HUES6 (cell line): Measurements from ENCODE around the gene CCDC43.
A peak's percentile ranks its signal among the peaks of the same experiment; 100 is the strongest.
"Not testable (repeated sequence)": the region's sequence is repeated elsewhere in the genome, so short reads cannot be mapped to it uniquely, and the experiment has no call there.

ENCODE experiments used
- H3K27ac ChIP-seq: 2 replicates; pipeline ENCODE4 v1.7.0; 2013; ENCODE audit warnings: low read depth, mild to moderate bottlenecking, low read length, inconsistent platforms
- H3K27me3 ChIP-seq: 2 replicates; pipeline ENCODE4 v1.6.1; 2013; ENCODE audit warnings: low read length; ENCODE audit not compliant: control insufficient read depth, insufficient read depth
- H3K36me3 ChIP-seq: 2 replicates; pipeline ENCODE4 v1.6.1; 2013; ENCODE audit warnings: low read length; ENCODE audit not compliant: control insufficient read depth, insufficient read depth
- H3K4me1 ChIP-seq: 2 replicates; pipeline ENCODE4 v1.6.1; 2013; ENCODE audit warnings: low read length; ENCODE audit not compliant: control insufficient read depth, insufficient read depth
- H3K4me3 ChIP-seq: 2 replicates; pipeline ENCODE4 v1.5.1; 2013; ENCODE audit warnings: low read depth, low read length
- H3K9ac ChIP-seq: one replicate; pipeline ENCODE4 v1.6.1; 2013; ENCODE audit warnings: mild to moderate bottlenecking, low read length
- H3K9me3 ChIP-seq: 2 replicates; pipeline ENCODE4 v1.6.1; 2013; ENCODE audit warnings: low read depth, low read length; ENCODE audit not compliant: control insufficient read depth, insufficient read depth

Gene CCDC43

GRCh38 chr17:44689477-44690217, at the start of gene CCDC43:
TSS of gene CCDC43 (minus strand) at chr17:44689776. CDS start at chr17:44689753, 23 bp downstream.
- H3K9ac ChIP-seq: peak within 1 kb of the TSS; percentile 96
- 0 out of 2 replicates have a peak, but pooled peaks cover 3% of the 10 kb centered on the region for H3K36me3 ChIP-seq
- H3K27me3 ChIP-seq: no peaks in the 10 kb centered on the region
- peaks cover 6% of the 10 kb centered on the region for H3K4me1 ChIP-seq
- H3K4me3 ChIP-seq: peak within 1 kb of the TSS; percentile 97
- H3K27ac ChIP-seq: peak within 1 kb of the TSS; percentile 70
- H3K9me3 ChIP-seq: no peaks in the 10 kb centered on the region

- Histone ChIP-seq H3K9me3 (no peaks in the 10 kb centered on the region), H3K36me3 (peaks cover 76% of the 10 kb centered on the region), H3K27me3 (no peaks in the 10 kb centered on the region), H3K9ac (no peak overlapping the region), H3K4me1 (peaks cover 13% of the 10 kb centered on the region; the same call in 1 of the 2 replicates), H3K27ac (no peak overlapping the region), H3K4me3 (no peak overlapping the region)
These were observed 48.8 kb upstream of the CCDC43 start for GRCh38 chr17:44738214-44738906.

GRCh38 chr17:44736551-44737240, 47.1 kb upstream of the CCDC43 start:
- no peaks in the 10 kb centered on the region for H3K9me3 ChIP-seq
- H3K27ac ChIP-seq: no peak overlapping the region
- peaks cover 13% of the 10 kb centered on the region; the same call in 1 of the 2 replicates for H3K4me1 ChIP-seq
- no peak overlapping the region for H3K4me3 ChIP-seq
- no peak overlapping the region for H3K9ac ChIP-seq
- peaks cover 74% of the 10 kb centered on the region for H3K36me3 ChIP-seq
- H3K27me3 ChIP-seq: no peaks in the 10 kb centered on the region

- Histone ChIP-seq H3K9ac (no peak overlapping the region), H3K9me3 (no peaks in the 10 kb centered on the region), H3K4me3 (no peak overlapping the region), H3K4me1 (peaks cover 13% of the 10 kb centered on the region; the same call in 1 of the 2 replicates), H3K36me3 (peaks cover 79% of the 10 kb centered on the region), H3K27me3 (no peaks in the 10 kb centered on the region), H3K27ac (no peak overlapping the region)
These were observed 44.7 kb upstream of the CCDC43 start for GRCh38 chr17:44734272-44734671.

GRCh38 chr17:44733753-44734152, 44.2 kb upstream of the CCDC43 start:
- Histone ChIP-seq H3K27ac (no peak overlapping the region), H3K9ac (no peak overlapping the region), H3K36me3 (peaks cover 76% of the 10 kb centered on the region), H3K4me1 (peaks cover 13% of the 10 kb centered on the region; the same call in 1 of the 2 replicates), H3K27me3 (no peaks in the 10 kb centered on the region), H3K9me3 (no peaks in the 10 kb centered on the region), H3K4me3 (no peak overlapping the region)

- not testable (repeated sequence) for H3K4me3 ChIP-seq, H3K27me3 ChIP-seq, H3K9me3 ChIP-seq, H3K9ac ChIP-seq, H3K4me1 ChIP-seq, H3K27ac ChIP-seq
- peaks cover 70% of the 10 kb centered on the region for H3K36me3 ChIP-seq
These were observed 36.5 kb upstream of the CCDC43 start for GRCh38 chr17:44726121-44726520.

GRCh38 chr17:44722254-44722653, 32.7 kb upstream of the CCDC43 start:
- Histone ChIP-seq H3K4me3 (no peak overlapping the region), H3K9me3 (no peaks in the 10 kb centered on the region), H3K27ac (no peak overlapping the region), H3K4me1 (no peaks in the 10 kb centered on the region), H3K9ac (no peak overlapping the region), H3K36me3 (peaks cover 72% of the 10 kb centered on the region), H3K27me3 (no peaks in the 10 kb centered on the region)

- H3K9me3 ChIP-seq: no peaks in the 10 kb centered on the region
- no peak overlapping the region for H3K9ac ChIP-seq
- H3K27ac ChIP-seq: no peak overlapping the region
- H3K4me3 ChIP-seq: no peak overlapping the region
- H3K36me3 ChIP-seq: peaks cover 61% of the 10 kb centered on the region
- H3K27me3 ChIP-seq: no peaks in the 10 kb centered on the region
- no peaks in the 10 kb centered on the region for H3K4me1 ChIP-seq
These were observed 29.9 kb upstream of the CCDC43 start for GRCh38 chr17:44719444-44719843.

- Histone ChIP-seq H3K9ac (peak within 1 kb of the TSS; percentile 84), H3K9me3 (no peaks in the 10 kb centered on the region), H3K27ac (peak within 1 kb of the TSS; percentile 16; the same call in 1 of the 2 replicates), H3K4me1 (peaks cover 6% of the 10 kb centered on the region), H3K4me3 (peak within 1 kb of the TSS; percentile 94), H3K27me3 (no peaks in the 10 kb centered on the region), H3K36me3 (peaks cover 2% of the 10 kb centered on the region)
These were observed 19.1 kb upstream of the CCDC43 start, which contains the start of gene DBF4B for GRCh38 chr17:44708401-44709263. TSS of gene DBF4B (plus strand) at chr17:44708665. CDS start at chr17:44708821, 156 bp downstream.

- Histone ChIP-seq H3K27ac (peak overlapping the region; percentile 16; the same call in 1 of the 2 replicates), H3K9me3 (no peaks in the 10 kb centered on the region), H3K4me3 (peak overlapping the region; percentile 94), H3K4me1 (peaks cover 6% of the 10 kb centered on the region), H3K27me3 (no peaks in the 10 kb centered on the region), H3K9ac (peak overlapping the region; percentile 84), H3K36me3 (no peaks in the 10 kb centered on the region)
These were observed 18.3 kb upstream of the CCDC43 start for GRCh38 chr17:44707755-44708400.
